K562 (cell line): ENCODE measurements around the gene TVP23A. TPM values are rescaled to one million over a fixed set of nuclear protein-coding genes. Genes with fewer than 3 reads are reported as not detected.

Experiments
- ATAC-seq: fragments of 200-7000 bp; cut with Tn5 transposase; 3 replicates; pipeline ENCODE4 v1.9.1; 2020; ENCODE audit warnings: moderate library complexity
- BruUV-seq: library from RNA; stranded (reverse); fragments of 400-500 nt; replicated peaks from 2 replicates; lab custom pipeline; 2021; lab: Mats Ljungman, UMichigan
- CTCF ChIA-PET: fragments of 300-600 bp; formaldehyde crosslinking; extraction: SDS; loops from one replicate; lab custom pipeline; 2021; ENCODE audit warnings: low intra/inter-chr PET ratio; lab: Yijun Ruan, JAX
- POLR2A ChIA-PET: fragments of 300-600, 350-650 bp; sonication (Branson Sonifier 250); formaldehyde crosslinking; extraction: SDS; loops from one replicate; lab custom pipeline; 2021; ENCODE audit warnings: antibody characterized with exemption, inconsistent platforms; lab: Yijun Ruan, JAX
- DNase-seq, 4 experiments: peaks; one replicate each; pipeline versions ENCODE4 v3.0.0 to v3.0.0-alpha.2; 2011 to 2018; ENCODE audit warnings: low spot score in 3 of 4, mixed read lengths in 3 of 4; ENCODE audit errors: extremely low read depth in 1 of 4
- FAIRE-seq: peaks from 2 replicates; lab custom pipeline; 2011; peaks lifted over from hg19 to GRCh38; lab: Jason Lieb, UNC
- H2AFZ ChIP-seq: 2 replicates; pipeline ENCODE4 v1.6.0; 2011; ENCODE audit warnings: low read depth, low read length, control low read depth, inconsistent platforms
- H3K27ac ChIP-seq: fragments of 200-600 bp; 3 replicates; pipeline ENCODE4 v1.8.0; 2011; ENCODE audit warnings: low read depth, mild to moderate bottlenecking, control low read depth, inconsistent platforms, low read length, moderate library complexity, mixed read lengths; ENCODE audit errors: extremely low read depth
- H3K27me3 ChIP-seq, 2 experiments: fragments of 300-600 bp in 1 of 2; 2 replicates in 1 of 2; 3 replicates in 1 of 2; pipeline versions ENCODE4 v1.6.0 to v1.8.0; 2011; ENCODE audit warnings: inconsistent platforms in 2 of 2, low read length in 2 of 2, mild to moderate bottlenecking in 1 of 2, mixed read lengths in 1 of 2, moderate library complexity in 1 of 2; ENCODE audit not compliant: control insufficient read depth in 2 of 2, insufficient read depth in 2 of 2
- H3K36me3 ChIP-seq: fragments of 300-600 bp; 3 replicates; pipeline ENCODE4 v1.8.0; 2011; ENCODE audit warnings: mild to moderate bottlenecking, low read length, inconsistent platforms; ENCODE audit not compliant: control insufficient read depth, insufficient read depth
- H3K4me1 ChIP-seq, 2 experiments: fragments of 200-600 bp in 1 of 2; replicated peaks in 1 of 2; 2 replicates in 1 of 2; 3 replicates in 1 of 2; pipeline versions ENCODE4 v1.5.1 to v1.8.0; 2011; ENCODE audit warnings: inconsistent platforms in 2 of 2, low read length in 2 of 2, mild to moderate bottlenecking in 1 of 2, mixed read lengths in 1 of 2, moderate library complexity in 1 of 2; ENCODE audit not compliant: control insufficient read depth in 2 of 2, insufficient read depth in 2 of 2
- H3K4me2 ChIP-seq: 2 replicates; pipeline ENCODE4 v1.6.1; 2011; ENCODE audit warnings: low read length, control low read depth, inconsistent platforms, mixed read lengths; ENCODE audit not compliant: insufficient read depth
- H3K4me3 ChIP-seq: fragments of 200-600 bp; sonication (generic), shearing (Covaris generic); 2 replicates; pipeline ENCODE4 v1.5.1; 2016; ENCODE audit warnings: control low read depth, inconsistent platforms
- H3K79me2 ChIP-seq: fragments of 200-600 bp; 3 replicates; pipeline ENCODE4 v1.8.0; 2011; ENCODE audit warnings: low read length, inconsistent platforms; ENCODE audit not compliant: control insufficient read depth, insufficient read depth
- H3K9ac ChIP-seq, 2 experiments: 2 replicates each; pipeline versions ENCODE4 v1.6.0 to v1.6.1; 2011; ENCODE audit warnings: low read depth in 2 of 2, low read length in 2 of 2, control low read depth in 1 of 2, inconsistent platforms in 1 of 2, mild to moderate bottlenecking in 1 of 2, mixed read lengths in 1 of 2; ENCODE audit not compliant: insufficient read depth in 1 of 2
- H3K9me1 ChIP-seq: one replicate; pipeline ENCODE4 v1.6.0; 2011; ENCODE audit warnings: inconsistent platforms, mild to moderate bottlenecking, low read length, moderate library complexity; ENCODE audit not compliant: control insufficient read depth, insufficient read depth
- H3K9me3 ChIP-seq: replicated peaks from 2 replicates; pipeline ENCODE4 v1.5.1; 2011; ENCODE audit warnings: low read depth, low read length, inconsistent platforms; ENCODE audit not compliant: control insufficient read depth, insufficient read depth
- H4K20me1 ChIP-seq: replicated peaks from 2 replicates; pipeline ENCODE4 v1.6.1; 2011; ENCODE audit warnings: low read length, inconsistent platforms, mixed read lengths; ENCODE audit not compliant: control insufficient read depth, insufficient read depth
- E2F5 ChIP-seq: sonication (generic); formaldehyde crosslinking; IDR thresholded peaks from 2 replicates; pipeline ENCODE4 v1.8.0; 2022; ENCODE audit warnings: mild to moderate bottlenecking, missing genetic modification reagents
- HDAC6 ChIP-seq: IDR thresholded peaks from 2 replicates; pipeline ENCODE4 v1.6.1; 2012; ENCODE audit warnings: low read depth, mild to moderate bottlenecking, control low read depth, inconsistent platforms, low read length, moderate library complexity
- HEY1 ChIP-seq: fragments of 250-450 bp; sonication (Bioruptor Pico); IDR thresholded peaks from 2 replicates; pipeline ENCODE4 v1.5.0; 2020; ENCODE audit warnings: mild to moderate bottlenecking, moderate library complexity, borderline replicate concordance
- L3MBTL2 ChIP-seq: fragments of 450-650 bp; IDR thresholded peaks from 2 replicates; pipeline ENCODE4 v1.6.1; 2016; ENCODE audit warnings: mild to moderate bottlenecking, moderate library complexity
- MLLT1 ChIP-seq, 2 experiments: fragments of 450-650 bp; IDR thresholded peaks; 2 replicates each; pipeline ENCODE4 v1.6.1; 2016
- SMARCB1 ChIP-seq: IDR thresholded peaks from 2 replicates; pipeline ENCODE4 v1.6.1; 2011; ENCODE audit warnings: improper control_type of control experiment, low read depth; ENCODE audit not compliant: insufficient read length
- TBL1XR1 ChIP-seq, 2 experiments: IDR thresholded peaks; 2 replicates each; pipeline ENCODE4 v1.6.1; 2012; ENCODE audit warnings: improper control_type of control experiment in 2 of 2, low read length in 2 of 2, mild to moderate bottlenecking in 1 of 2
- THRAP3 ChIP-seq: fragments of 450-650 bp; IDR thresholded peaks from 2 replicates; pipeline ENCODE4 v1.6.1; 2016; ENCODE audit warnings: mild to moderate bottlenecking, inconsistent platforms, borderline replicate concordance
- ZFP1 ChIP-seq: fragments of 450-650 bp; formaldehyde crosslinking; IDR thresholded peaks from 2 replicates; pipeline ENCODE4 v1.4.0; 2020; ENCODE audit warnings: mild to moderate bottlenecking, mixed read lengths
- WGBS: fragments of 100-300 bp; shearing (Covaris generic); methylation state at CpG from one replicate; pipeline ENCODE4 v1.1.6; 2016; ENCODE audit warnings: low coverage, mixed read lengths; ENCODE audit not compliant: insufficient coverage; ENCODE audit errors: missing lambda C conversion rate; 5-methylcytosine and 5-hydroxymethylcytosine counted together
- in situ Hi-C: fragments of 300-500 bp; cut with MboI; formaldehyde crosslinking; loops from 4 replicates; pipeline ENCODE4 v1.15.0; 2018; ENCODE audit warnings: inconsistent platforms, mixed read lengths
- intact Hi-C: fragments of 100-400 bp; cut with micrococcal nuclease; formaldehyde crosslinking; loops from 2 replicates; pipeline ENCODE4 v1.14.2; 2022
- polyA plus RNA-seq, 8 experiments: library from polyadenylated mRNA; depleted of rRNA in 4 of 8; stranded (reverse) in 5 of 8; unstranded in 3 of 8; fragments of >200 nt; fragmentation: Nextera tagmentation in 2 of 8; fragmentation: Illumina TruSeq in 1 of 8; extraction: Ambion mirVana in 2 of 8; extraction: Trizol in 1 of 8; gene quantifications; 2 replicates each; pipeline versions ENCODE4 v1.2.1 to v1.2.3, GENCODE V29; 2011 to 2014; ENCODE audit warnings: inconsistent platforms in 1 of 8, missing spikeins in 1 of 8
- total RNA-seq, 7 experiments: library from RNA; depleted of rRNA in 6 of 7; stranded (reverse); fragments of >200 nt in 6 of 7; fragmentation: Illumina TruSeq in 2 of 7; extraction: Trizol in 2 of 7; gene quantifications; 2 replicates each; pipeline versions ENCODE4 v1.2.1 to v1.2.3, GENCODE V29; 2011 to 2021; ENCODE audit warnings: low replicate concordance in 1 of 7

Gene TVP23A
- total and polyA plus RNA-seq, 9 of the 15 experiments (the other 6 are each of a cell fraction or from before 2014, with no cell fraction given) = 0.04 to 0.77 (median 0.10) TPM; not detected in 3

- no peak overlapping the region for H3K9ac ChIP-seq
- no peak overlapping the region for H3K27ac ChIP-seq
- no peaks in the 10 kb centered on the region for H4K20me1 ChIP-seq
- H3K4me2 ChIP-seq = no peak overlapping the region
- ChIA-PET POLR2A (no interaction called here), CTCF (no interaction called here)
- H3K9me3 ChIP-seq = no peaks in the 10 kb centered on the region
- H3K4me3 ChIP-seq = no peak overlapping the region
- peaks cover 0 to 5% of the 10 kb centered on the region in 2 experiments; a peak in 2 of 5 replicates for H3K4me1 ChIP-seq
- no peaks in the 10 kb centered on the region for H3K9me1 ChIP-seq
- H2AFZ ChIP-seq = no peak overlapping the region
- H3K36me3 ChIP-seq = no peaks in the 10 kb centered on the region
- ATAC-seq (no peak), DNase-seq (no peak), FAIRE-seq (no peak)
- intact Hi-C loops (no loop called here), in situ Hi-C loops (no loop called here)
- TF ChIP-seq THRAP3 (no peak), ZFP1 (CRISPR knock-in tag) (no peak), E2F5 (CRISPR knock-in tag) (no peak), SMARCB1 (no peak), L3MBTL2 (no peak), HDAC6 (no peak), TBL1XR1 (IDR thresholded peaks at IDR 0.05; ENCODE audit: low read length in 2 of 2) (no peak), HEY1 (CRISPR knock-in tag) (no peak), MLLT1 (IDR thresholded peaks at IDR 0.05) (no peak)
- H3K27me3 ChIP-seq = peaks cover 12 to 18% of the 10 kb centered on the region in 2 experiments; a peak in 4 of 5 replicates
- no TSS peak for BruUV-seq
- H3K79me2 ChIP-seq = no peaks in the 10 kb centered on the region
- 0% methylated on average over 5 of the region's 5 CpGs for WGBS
Measured at GRCh38 chr16:10833271-10833670, 14.7 kb upstream of the TVP23A start.
